H1 (cell line): ENCODE data around the gene NCF2. TPM values are rescaled to one million over a fixed set of nuclear protein-coding genes. Genes with fewer than 3 reads are reported as not detected.

Experiments
- BCL11A ChIP-seq, 2 experiments: IDR thresholded peaks; one replicate each; pipeline ENCODE4 v1.6.1; 2011; ENCODE audit warnings: low read depth in 2 of 2, low read length in 2 of 2, mild to moderate bottlenecking in 2 of 2
- CEBPB ChIP-seq: IDR thresholded peaks from 2 replicates; pipeline ENCODE4 v1.6.1; 2012; ENCODE audit warnings: low read depth, low read length
- CTCF ChIP-seq, 3 experiments: IDR thresholded peaks; 1 replicate in 2 of 3; 2 replicates in 1 of 3; pipeline versions ENCODE4 v1.5.1 to v1.6.1; 2011; ENCODE audit warnings: low read length in 3 of 3, mild to moderate bottlenecking in 3 of 3, inconsistent platforms in 2 of 3, low read depth in 1 of 3, moderate library complexity in 1 of 3; ENCODE audit not compliant: insufficient read depth in 1 of 3; ENCODE audit errors: control extremely low read depth in 1 of 3
- EZH2 ChIP-seq: fragments of 200-600 bp; sonication (generic); IDR thresholded peaks from 2 replicates; pipeline ENCODE4 v1.7.1; 2012; ENCODE audit warnings: low read depth, mild to moderate bottlenecking, moderate library complexity, low read length, inconsistent platforms; ENCODE audit not compliant: severe bottlenecking
- KDM4A ChIP-seq: IDR thresholded peaks from one replicate; pipeline ENCODE4 v1.7.1; 2012; ENCODE audit warnings: low read depth, mild to moderate bottlenecking, moderate library complexity, low read length, inconsistent platforms; ENCODE audit not compliant: severe bottlenecking
- RNF2 ChIP-seq: fragments of 200-900, 300-1000 bp; sonication (generic); IDR thresholded peaks from 2 replicates; pipeline ENCODE4 v1.7.1; 2016; ENCODE audit warnings: borderline replicate concordance, low read depth, mild to moderate bottlenecking, antibody characterized with exemption, low read length; ENCODE audit not compliant: poor library complexity, severe bottlenecking; ENCODE audit errors: missing control alignments
- RXRA ChIP-seq: IDR thresholded peaks from 2 replicates; pipeline ENCODE4 v1.6.1; 2011; ENCODE audit warnings: low read depth, mild to moderate bottlenecking, low read length, moderate library complexity; ENCODE audit not compliant: insufficient read depth
- SAP30 ChIP-seq: fragments of 300-600 bp; sonication (generic); IDR thresholded peaks from 2 replicates; pipeline ENCODE4 v1.7.1; 2012; ENCODE audit warnings: low read length, moderate library complexity, mild to moderate bottlenecking, inconsistent platforms; ENCODE audit not compliant: insufficient read depth, insufficient replicate concordance
- polyA plus RNA-seq, 7 experiments: library from polyadenylated mRNA; depleted of rRNA in 3 of 7; stranded (reverse) in 5 of 7; unstranded in 2 of 7; fragments of >200 nt in 5 of 7; fragments of 200-250 nt in 2 of 7; gene quantifications; 1 replicate in 5 of 7; 2 replicates in 1 of 7; 4 replicates in 1 of 7; pipeline versions ENCODE4 v1.2.1 to v1.2.3, GENCODE V29; 2011 to 2013; ENCODE audit warnings: missing spikeins in 2 of 7, mixed read lengths in 2 of 7
- total RNA-seq: library from RNA; stranded (reverse); fragmentation: NEBNext Ultra II Directional; extraction: Animal tissue kit (Norgen Biotek cat#: 25700); gene quantifications from 2 replicates; pipeline ENCODE4 v1.2.1, GENCODE V29; 2021

Gene NCF2
- total and polyA plus RNA-seq, 2 of the 8 experiments (the other 6 are each of a cell fraction or from before 2014, with no cell fraction given), result not detected

GRCh38 chr1:183516725-183517124, 73.5 kb downstream of the NCF2 start (continued):
- TF ChIP-seq CTCF (IDR thresholded peaks at IDR 0.05; ENCODE audit: control extremely low read depth in 1 of 3, insufficient read depth in 1 of 3, low read depth in 1 of 3, low read length in 3 of 3) (no peak), CEBPB (no peak), EZH2 (no peak), RXRA (no peak), SAP30 (no peak), KDM4A (no peak), BCL11A (IDR thresholded peaks at IDR 0.05; ENCODE audit: low read depth in 2 of 2, low read length in 2 of 2) (no peak), RNF2 (no peak)
